ENCODE measurements around the gene GDPD5. TPM values are rescaled to one million over a fixed set of nuclear protein-coding genes. Genes with fewer than 3 reads are reported as not detected.

The GDPD5 gene
- total and polyA plus RNA-seq, 4 donors = 6.2 to 24.7 (median 12.0) TPM

- no peak overlapping the region for H3K4me3 ChIP-seq
- no peak for ATAC-seq (ENCODE audit: insufficient read depth, low FRiP score)
- peak overlapping the region in 1 of 2 donors; percentile 33 for H3K9ac ChIP-seq (ENCODE audit: insufficient read depth in 1 of 2, low read length in 2 of 2)
- H3K9me3 ChIP-seq (ENCODE audit: control insufficient read depth in 4 of 4, insufficient read depth in 3 of 4, low read length in 3 of 4) = no peaks in the 10 kb centered on the region
- H3K36me3 ChIP-seq (ENCODE audit: control insufficient read depth in 4 of 4, insufficient read depth in 4 of 4, low read length in 4 of 4) = no peaks in the 10 kb centered on the region
- no peak for DNase-seq
- WGBS, 2 donors = 66 to 100% methylated on average over 1 of the region's 1 CpG
- no peak for TF ChIP-seq CTCF (IDR thresholded peaks at IDR 0.05; ENCODE audit: control extremely low read depth, extremely low read depth)
- peaks cover 3 to 47% (median 26%) of the 10 kb centered on the region in 5 donors for H3K4me1 ChIP-seq (ENCODE audit: control insufficient read depth in 5 of 5, insufficient read depth in 5 of 5, low read length in 5 of 5)
- H3K27me3 ChIP-seq (ENCODE audit: control insufficient read depth in 3 of 3, insufficient read depth in 3 of 3, low read length in 2 of 3) = no peaks in the 10 kb centered on the region
- H3K27ac ChIP-seq (ENCODE audit: low read depth in 1 of 2, low read length in 1 of 2) = peak overlapping the region; percentile 2 to 86
These were observed 28.1 kb upstream of the GDPD5 start for GRCh38 chr11:75553889-75554257.

DNA sequence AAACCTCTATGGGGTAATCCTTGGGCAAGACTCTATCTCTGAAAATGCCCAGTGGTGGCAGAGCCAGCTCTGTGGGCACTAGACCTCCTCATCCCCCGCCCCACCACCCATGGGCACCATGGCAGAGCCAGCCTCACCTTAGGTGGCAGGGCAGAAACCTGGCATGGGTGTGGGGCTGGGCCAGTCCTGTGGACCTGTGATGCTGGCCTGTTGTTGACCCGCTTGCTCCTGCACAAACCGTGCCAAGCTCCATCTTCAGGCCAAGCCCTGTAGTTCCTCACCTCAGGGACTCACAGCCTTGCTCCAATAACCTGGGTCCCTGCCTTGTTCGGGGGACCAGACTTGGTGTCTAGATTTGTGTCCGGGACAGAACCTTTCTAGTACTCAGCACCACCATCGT lies 27.4 kb upstream of the GDPD5 start:
- Histone ChIP-seq H3K4me1 (ENCODE audit: control insufficient read depth in 5 of 5, insufficient read depth in 5 of 5, low read length in 5 of 5) (peaks cover 0 to 42% (median 20%) of the 10 kb centered on the region in 5 donors), H3K9ac (ENCODE audit: insufficient read depth in 1 of 2, low read length in 2 of 2) (no peak overlapping the region), H3K9me3 (ENCODE audit: control insufficient read depth in 4 of 4, insufficient read depth in 3 of 4, low read length in 3 of 4) (no peaks in the 10 kb centered on the region), H3K27me3 (ENCODE audit: control insufficient read depth in 3 of 3, insufficient read depth in 3 of 3, low read length in 2 of 3) (no peaks in the 10 kb centered on the region), H3K4me3 (no peak overlapping the region), H3K27ac (ENCODE audit: low read depth in 1 of 2, low read length in 1 of 2) (peak overlapping the region in 1 of 2 donors; percentile 86), H3K36me3 (ENCODE audit: control insufficient read depth in 4 of 4, insufficient read depth in 4 of 4, low read length in 4 of 4) (no peaks in the 10 kb centered on the region)
- TF ChIP-seq CTCF (IDR thresholded peaks at IDR 0.05; ENCODE audit: control extremely low read depth, extremely low read depth) = no peak
- DNase-seq (no peak), ATAC-seq (ENCODE audit: insufficient read depth, low FRiP score) (no peak)
- 89 to 95% methylated on average over 6 of the region's 6 CpGs for WGBS, 2 donors

- H3K36me3 ChIP-seq (ENCODE audit: control insufficient read depth in 4 of 4, insufficient read depth in 4 of 4, low read length in 4 of 4) = no peaks in the 10 kb centered on the region
- TF ChIP-seq CTCF (IDR thresholded peaks at IDR 0.05; ENCODE audit: control extremely low read depth, extremely low read depth) = no peak
- WGBS, 2 donors = 87 to 90% methylated on average over 5 of the region's 5 CpGs
- no peak overlapping the region for H3K9ac ChIP-seq (ENCODE audit: insufficient read depth in 1 of 2, low read length in 2 of 2)
- no peaks in the 10 kb centered on the region for H3K27me3 ChIP-seq (ENCODE audit: control insufficient read depth in 3 of 3, insufficient read depth in 3 of 3, low read length in 2 of 3)
- peaks cover 0 to 23% (median 7%) of the 10 kb centered on the region in 5 donors for H3K4me1 ChIP-seq (ENCODE audit: control insufficient read depth in 5 of 5, insufficient read depth in 5 of 5, low read length in 5 of 5)
- no peaks in the 10 kb centered on the region for H3K9me3 ChIP-seq (ENCODE audit: control insufficient read depth in 4 of 4, insufficient read depth in 3 of 4, low read length in 3 of 4)
- no peak overlapping the region for H3K4me3 ChIP-seq
- DNase-seq (no peak), ATAC-seq (ENCODE audit: insufficient read depth, low FRiP score) (no peak)
- no peak overlapping the region for H3K27ac ChIP-seq (ENCODE audit: low read depth in 1 of 2, low read length in 1 of 2)
These were observed 23.7 kb upstream of the GDPD5 start for GRCh38 chr11:75549370-75549958.
